Loucy (cell line): ENCODE measurements around the gene TOR1AIP1.
A peak's percentile ranks its signal among the peaks of the same experiment; 100 is the strongest.

Experiments
- H2AFZ ChIP-seq: fragments of 200-600 bp; sonication (generic); 2 replicates; pipeline ENCODE4 v1.6.0; 2016; ENCODE audit warnings: antibody characterized with exemption, mild to moderate bottlenecking, low read length, moderate library complexity
- H3F3A ChIP-seq: fragments of 200-600 bp; 2 replicates; pipeline ENCODE4 v1.6.0; 2016; ENCODE audit warnings: antibody characterized with exemption, low read depth, mild to moderate bottlenecking
- H3K27me3 ChIP-seq: fragments of 200-600 bp; sonication (generic); 2 replicates; pipeline ENCODE4 v1.6.1; 2014; ENCODE audit warnings: low read length, mild to moderate bottlenecking; ENCODE audit not compliant: insufficient read depth, poor library complexity, severe bottlenecking
- H3K36me3 ChIP-seq: fragments of 200-600 bp; sonication (generic); 2 replicates; pipeline ENCODE4 v1.6.1; 2016; ENCODE audit warnings: low read length; ENCODE audit not compliant: insufficient read depth
- H3K4me1 ChIP-seq: fragments of 200-600 bp; sonication (generic); 2 replicates; pipeline ENCODE4 v1.5.1; 2014; ENCODE audit warnings: low read length, mild to moderate bottlenecking; ENCODE audit not compliant: insufficient read depth, poor library complexity, severe bottlenecking
- H3K4me2 ChIP-seq: fragments of 200-600 bp; sonication (generic); 2 replicates; pipeline ENCODE4 v1.6.0; 2014; ENCODE audit warnings: antibody characterized with exemption, low read length, low read depth, mild to moderate bottlenecking; ENCODE audit not compliant: poor library complexity, severe bottlenecking
- H3K4me3 ChIP-seq: fragments of 200-600 bp; sonication (generic); 2 replicates; pipeline ENCODE4 v1.5.1; 2014; ENCODE audit warnings: low read length, mild to moderate bottlenecking, mixed read lengths; ENCODE audit not compliant: poor library complexity, severe bottlenecking
- H3K79me2 ChIP-seq: fragments of 200-600 bp; sonication (generic); 2 replicates; pipeline ENCODE4 v1.6.1; 2014; ENCODE audit warnings: low read length; ENCODE audit not compliant: insufficient read depth
- H3K9ac ChIP-seq: fragments of 200-600 bp; sonication (generic); 2 replicates; pipeline ENCODE4 v1.6.0; 2014; ENCODE audit warnings: mild to moderate bottlenecking, low read depth, low read length, moderate library complexity; ENCODE audit not compliant: poor library complexity, severe bottlenecking
- H3K9me2 ChIP-seq: fragments of 200-600 bp; sonication (generic); replicated peaks from 2 replicates; pipeline ENCODE4 v1.6.1; 2016; ENCODE audit warnings: low read depth, low read length, mixed read lengths
- H3K9me3 ChIP-seq: fragments of 200-600 bp; sonication (generic); 2 replicates; pipeline ENCODE4 v1.6.1; 2014; ENCODE audit warnings: mild to moderate bottlenecking, antibody characterized with exemption, low read length, low read depth; ENCODE audit not compliant: insufficient read depth
- H4K20me1 ChIP-seq: fragments of 200-600 bp; sonication (generic); 2 replicates; pipeline ENCODE4 v1.6.0; 2014; ENCODE audit warnings: antibody characterized with exemption, low read length, mild to moderate bottlenecking; ENCODE audit not compliant: insufficient read depth, poor library complexity, severe bottlenecking
- CTCF ChIP-seq: fragments of 200-600 bp; sonication (generic); conservative IDR thresholded peaks from 2 replicates; pipeline ENCODE4 v1.5.1; 2014; ENCODE audit warnings: mild to moderate bottlenecking, antibody characterized with exemption, low read length
- EZH2phosphoT487 ChIP-seq: fragments of 200-600 bp; IDR thresholded peaks from 2 replicates; pipeline ENCODE4 v1.6.1; 2018; ENCODE audit warnings: antibody characterized with exemption, mild to moderate bottlenecking, moderate library complexity, borderline replicate concordance

TOR1AIP1 gene

GRCh38 chr1:179926850-179927205, 44.7 kb downstream of the TOR1AIP1 start:
- H3K9ac ChIP-seq: no peak overlapping the region
- H3K4me3 ChIP-seq: no peak overlapping the region
- no peak overlapping the region for H3K4me2 ChIP-seq
- no peaks in the 10 kb centered on the region for H4K20me1 ChIP-seq
- no peaks in the 10 kb centered on the region for H3K9me3 ChIP-seq
- H2AFZ ChIP-seq: no peak overlapping the region
- peaks cover under 1% of the 10 kb centered on the region; the same call in 1 of the 2 replicates for H3K36me3 ChIP-seq
- no peaks in the 10 kb centered on the region for H3K27me3 ChIP-seq
- no peaks in the 10 kb centered on the region for H3K79me2 ChIP-seq
- H3F3A ChIP-seq: no peaks in the 10 kb centered on the region
- no peak for TF ChIP-seq CTCF
- TF ChIP-seq EZH2phosphoT487: no peak
- H3K9me2 ChIP-seq: no peaks in the 10 kb centered on the region
- H3K4me1 ChIP-seq: peaks cover 4% of the 10 kb centered on the region

- Histone ChIP-seq H2AFZ (peak overlapping the region; percentile 43; the same call in 1 of the 2 replicates), H3K4me3 (no peak overlapping the region)
These were observed 48.1 kb downstream of the TOR1AIP1 start for GRCh38 chr1:179929955-179930798.

GRCh38 chr1:179930867-179931266, 48.8 kb downstream of the TOR1AIP1 start:
- no peaks in the 10 kb centered on the region for H3K9me3 ChIP-seq
- no peaks in the 10 kb centered on the region for H3K27me3 ChIP-seq
- no peaks in the 10 kb centered on the region for H3K79me2 ChIP-seq
- no peak for TF ChIP-seq EZH2phosphoT487
- TF ChIP-seq CTCF: no peak
- H3K4me1 ChIP-seq: peaks cover 4% of the 10 kb centered on the region
- H3K4me2 ChIP-seq: no peak overlapping the region
- no peaks in the 10 kb centered on the region for H3K36me3 ChIP-seq
- no peak overlapping the region for H2AFZ ChIP-seq
- no peaks in the 10 kb centered on the region for H3K9me2 ChIP-seq
- no peaks in the 10 kb centered on the region for H4K20me1 ChIP-seq
- H3F3A ChIP-seq: no peaks in the 10 kb centered on the region
- no peak overlapping the region for H3K9ac ChIP-seq
- no peak overlapping the region for H3K4me3 ChIP-seq

More at GRCh38 chr1:179929955-179930798, 48.1 kb downstream of the TOR1AIP1 start:
- Histone ChIP-seq H4K20me1 (no peaks in the 10 kb centered on the region), H3K9me2 (no peaks in the 10 kb centered on the region), H3K9ac (no peak overlapping the region), H3K27me3 (no peaks in the 10 kb centered on the region), H3K4me1 (peaks cover 4% of the 10 kb centered on the region), H3K9me3 (no peaks in the 10 kb centered on the region), H3K79me2 (no peaks in the 10 kb centered on the region), H3K36me3 (no peaks in the 10 kb centered on the region), H3K4me2 (no peak overlapping the region), H3F3A (no peaks in the 10 kb centered on the region)
- no peak for TF ChIP-seq CTCF
- TF ChIP-seq EZH2phosphoT487: no peak
